Endothelial cell of umbilical vein (primary cell): ENCODE results near the gene SPIRE1. TPM values are rescaled to one million over a fixed set of nuclear protein-coding genes. Genes with fewer than 3 reads are reported as not detected.
A peak's percentile ranks its signal among the peaks of the same experiment; 100 is the strongest.

Source experiments
- BruUV-seq: library from RNA; stranded (reverse); fragments of 400-500 nt; replicated peaks from 2 replicates; lab custom pipeline; 2021; lab: Mats Ljungman, UMichigan
- CTCF ChIA-PET: fragments of 300-600, 350-600 bp; sonication (Branson Sonifier 250); formaldehyde crosslinking; loops from one replicate; lab custom pipeline; 2021; ENCODE audit warnings: antibody characterized with exemption, inconsistent platforms; lab: Charles Lee
- POLR2A ChIA-PET: fragments of 300-600, 350-600 bp; sonication (Branson Sonifier 250); formaldehyde crosslinking; loops from one replicate; lab custom pipeline; 2021; ENCODE audit warnings: antibody characterized with exemption, inconsistent platforms; lab: Charles Lee
- DNase-seq: peaks from one replicate; pipeline ENCODE4 v3.0.0-alpha.2; 2011; ENCODE audit warnings: low read depth, low spot score
- FAIRE-seq: peaks from 2 replicates; lab custom pipeline; 2011; peaks lifted over from hg19 to GRCh38; lab: Jason Lieb, UNC
- H2AFZ ChIP-seq: 2 replicates; pipeline ENCODE4 v1.6.0; 2012; ENCODE audit warnings: low read depth, low read length, control low read depth, inconsistent platforms
- H3K27ac ChIP-seq: 2 replicates; pipeline ENCODE4 v1.5.1; 2011; ENCODE audit warnings: low read depth, mild to moderate bottlenecking, control low read depth, low read length, moderate library complexity; ENCODE audit not compliant: insufficient read depth
- H3K27me3 ChIP-seq, 2 experiments: 2 replicates each; pipeline versions ENCODE4 v1.6.0 to v1.6.1; 2011; ENCODE audit warnings: low read length in 2 of 2, mixed read lengths in 1 of 2; ENCODE audit not compliant: control insufficient read depth in 2 of 2, insufficient read depth in 2 of 2
- H3K36me3 ChIP-seq, 2 experiments: 2 replicates in 1 of 2; 3 replicates in 1 of 2; pipeline ENCODE4 v1.5.1; 2011; ENCODE audit warnings: low read length in 2 of 2, mild to moderate bottlenecking in 1 of 2, moderate library complexity in 1 of 2; ENCODE audit not compliant: control insufficient read depth in 2 of 2, insufficient read depth in 2 of 2; ENCODE audit errors: extremely low read depth in 1 of 2
- H3K4me1 ChIP-seq: 3 replicates; pipeline ENCODE4 v1.5.1; 2011; ENCODE audit warnings: mild to moderate bottlenecking, low read length; ENCODE audit not compliant: control insufficient read depth, insufficient read depth; ENCODE audit errors: extremely low read depth
- H3K4me2 ChIP-seq: 2 replicates; pipeline ENCODE4 v1.6.1; 2011; ENCODE audit warnings: low read length, control low read depth, mixed read lengths; ENCODE audit not compliant: insufficient read depth
- H3K4me3 ChIP-seq, 3 experiments: fragments of 200-600 bp in 1 of 3; sonication (generic), shearing (Covaris generic) in 1 of 3; replicated peaks in 1 of 3; 2 replicates each; pipeline ENCODE4 v1.5.1; 2011 to 2016; ENCODE audit warnings: control low read depth in 3 of 3, low read length in 3 of 3, mild to moderate bottlenecking in 2 of 3, inconsistent platforms in 1 of 3, low read depth in 1 of 3, moderate library complexity in 1 of 3; ENCODE audit not compliant: insufficient read depth in 1 of 3
- H3K79me2 ChIP-seq: 2 replicates; pipeline ENCODE4 v1.6.0; 2012; ENCODE audit warnings: low read length, inconsistent platforms; ENCODE audit not compliant: control insufficient read depth, insufficient read depth
- H3K9ac ChIP-seq: replicated peaks from 2 replicates; pipeline ENCODE3; 2011; ENCODE audit warnings: low read length, control low read depth; ENCODE audit not compliant: insufficient read depth; ENCODE audit errors: extremely low read depth
- H3K9me1 ChIP-seq: replicated peaks from 3 replicates; pipeline ENCODE4 v1.6.0; 2011; ENCODE audit warnings: mild to moderate bottlenecking, low read length; ENCODE audit not compliant: control insufficient read depth, insufficient read depth; ENCODE audit errors: extremely low read depth
- H3K9me3 ChIP-seq: replicated peaks from 2 replicates; pipeline ENCODE4 v1.5.1; 2012; ENCODE audit warnings: low read length, inconsistent platforms; ENCODE audit not compliant: control insufficient read depth, insufficient read depth
- H4K20me1 ChIP-seq: replicated peaks from 2 replicates; pipeline ENCODE3; 2011; ENCODE audit warnings: mild to moderate bottlenecking, low read length; ENCODE audit not compliant: control insufficient read depth, insufficient read depth; ENCODE audit errors: extremely low read depth
- EZH2 ChIP-seq: IDR thresholded peaks from 2 replicates; pipeline ENCODE4 v1.6.1; 2012; ENCODE audit warnings: borderline replicate concordance, low read depth, mild to moderate bottlenecking, moderate library complexity, low read length, inconsistent platforms; ENCODE audit not compliant: severe bottlenecking
- FOS ChIP-seq: IDR thresholded peaks from 2 replicates; pipeline ENCODE4 v1.6.1; 2011; ENCODE audit warnings: mild to moderate bottlenecking, low read length, moderate library complexity, borderline replicate concordance; ENCODE audit not compliant: insufficient read depth
- GATA2 ChIP-seq: IDR thresholded peaks from 2 replicates; pipeline ENCODE4 v1.7.0; 2011; ENCODE audit warnings: low read depth, mild to moderate bottlenecking, moderate library complexity, mixed read lengths, low read length; ENCODE audit not compliant: insufficient read length, insufficient read depth
- JUN ChIP-seq: IDR thresholded peaks from 2 replicates; pipeline ENCODE4 v1.6.1; 2011; ENCODE audit warnings: borderline replicate concordance, low read depth; ENCODE audit not compliant: insufficient read length, insufficient read depth
- MYC ChIP-seq: IDR thresholded peaks from one replicate; pipeline ENCODE4 v1.6.1; 2011; ENCODE audit warnings: mild to moderate bottlenecking, low read depth, low read length
- POLR2A ChIP-seq: IDR thresholded peaks from 2 replicates; pipeline ENCODE4 v1.6.1; 2012; ENCODE audit warnings: low read depth, mild to moderate bottlenecking, control low read depth, low read length
- POLR2AphosphoS5 ChIP-seq: IDR thresholded peaks from 2 replicates; pipeline ENCODE4 v1.6.1; 2012; ENCODE audit warnings: low read depth, mild to moderate bottlenecking, control low read depth, low read length, moderate library complexity; ENCODE audit not compliant: insufficient read depth
- dilution Hi-C: fragments of 300-500 bp; cut with MboI; formaldehyde crosslinking; loops from one replicate; pipeline ENCODE4 v1.15.0; 2019; ENCODE audit warnings: low sequenced_read_pairs; ENCODE audit not compliant: extremely low pct_ligation_motif_present
- intact Hi-C: fragments of 100-400 bp; cut with micrococcal nuclease; formaldehyde crosslinking; loops from one replicate; pipeline ENCODE4 v1.10.0; 2022
- polyA plus RNA-seq, 4 experiments: library from polyadenylated mRNA; depleted of rRNA in 3 of 4; stranded (reverse) in 3 of 4; unstranded in 1 of 4; fragments of >200 nt; gene quantifications; 2 replicates each; pipeline versions ENCODE4 v1.2.1 to v1.2.3, GENCODE V29; 2011 to 2012; ENCODE audit warnings: missing spikeins in 1 of 4
- total RNA-seq: library from RNA; stranded (reverse); gene quantifications from 2 replicates; pipeline ENCODE4 v1.2.3, GENCODE V29; 2021
- TF ChIP-seq, protein P1 (sequence below): IDR thresholded peaks from 2 replicates; pipeline ENCODE4 v1.6.1; 2011; ENCODE audit not compliant: insufficient read depth, insufficient read length
- TF ChIP-seq, protein P2 (sequence below), 2 donors: IDR thresholded peaks; 1 replicate in 1 of 2; 2 replicates in 1 of 2; pipeline ENCODE4 v1.5.1; 2011; ENCODE audit warnings: low read length in 2 of 2, mild to moderate bottlenecking in 2 of 2, moderate library complexity in 2 of 2, control low read depth in 1 of 2, inconsistent platforms in 1 of 2, low read depth in 1 of 2; ENCODE audit not compliant: insufficient read depth in 1 of 2; ENCODE audit errors: extremely low read depth in 1 of 2

The SPIRE1 gene
- total and polyA plus RNA-seq, 2 donors (not counting 3 experiments of a cell fraction or from before 2014, with no cell fraction given), result 13.1 to 44.0 TPM

DNA sequence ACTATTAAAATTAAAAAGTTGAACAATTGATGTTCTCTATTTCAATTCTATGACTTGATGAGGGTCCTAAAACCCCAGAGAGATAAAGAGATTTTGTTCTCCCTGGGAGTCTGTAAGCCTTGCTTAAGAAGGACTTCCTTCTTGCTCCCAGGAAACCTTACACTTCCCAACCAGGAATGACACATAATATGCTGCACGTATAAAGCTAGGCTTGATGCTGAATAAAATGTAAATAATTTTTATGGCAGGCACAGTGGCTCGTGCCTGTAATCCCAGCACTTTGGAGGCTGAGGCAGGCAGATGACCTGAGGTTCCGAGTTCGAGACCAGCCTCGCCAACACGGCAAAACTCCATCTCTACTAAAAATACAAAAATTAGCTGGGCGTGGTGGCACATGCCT is 27.8 kb downstream of the SPIRE1 start:
- Histone ChIP-seq H3K27me3 (no peaks in the 10 kb centered on the region), H3K4me3 (no peak overlapping the region), H3K27ac (no peak overlapping the region), H3K9me3 (no peaks in the 10 kb centered on the region), H3K9me1 (no peaks in the 10 kb centered on the region), H3K79me2 (peaks cover 25% of the 10 kb centered on the region), H3K4me2 (no peak overlapping the region), H3K36me3 (peaks cover 0 to 2% of the 10 kb centered on the region in 2 experiments), H3K4me1 (peaks cover 23% of the 10 kb centered on the region), H2AFZ (no peak overlapping the region), H3K9ac (no peak overlapping the region), H4K20me1 (no peaks in the 10 kb centered on the region)
- DNase-seq (no peak), FAIRE-seq (no peak)
- ChIA-PET CTCF (interaction anchor here (0.9 to 3.2 kb wide), 10 partner anchors 9 to 167 kb away, joined by 3 to 20 read pairs (median 4); no protein-coding TSS in a partner anchor), POLR2A (no interaction called here)
- TF ChIP-seq, protein P1, sequence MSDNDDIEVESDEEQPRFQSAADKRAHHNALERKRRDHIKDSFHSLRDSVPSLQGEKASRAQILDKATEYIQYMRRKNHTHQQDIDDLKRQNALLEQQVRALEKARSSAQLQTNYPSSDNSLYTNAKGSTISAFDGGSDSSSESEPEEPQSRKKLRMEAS, result no peak
- TF ChIP-seq POLR2A (no peak), GATA2 (no peak)
- BruUV-seq, result no TSS peak
- dilution Hi-C loops, result no loop called here
- intact Hi-C loops, result no loop called here

DNA sequence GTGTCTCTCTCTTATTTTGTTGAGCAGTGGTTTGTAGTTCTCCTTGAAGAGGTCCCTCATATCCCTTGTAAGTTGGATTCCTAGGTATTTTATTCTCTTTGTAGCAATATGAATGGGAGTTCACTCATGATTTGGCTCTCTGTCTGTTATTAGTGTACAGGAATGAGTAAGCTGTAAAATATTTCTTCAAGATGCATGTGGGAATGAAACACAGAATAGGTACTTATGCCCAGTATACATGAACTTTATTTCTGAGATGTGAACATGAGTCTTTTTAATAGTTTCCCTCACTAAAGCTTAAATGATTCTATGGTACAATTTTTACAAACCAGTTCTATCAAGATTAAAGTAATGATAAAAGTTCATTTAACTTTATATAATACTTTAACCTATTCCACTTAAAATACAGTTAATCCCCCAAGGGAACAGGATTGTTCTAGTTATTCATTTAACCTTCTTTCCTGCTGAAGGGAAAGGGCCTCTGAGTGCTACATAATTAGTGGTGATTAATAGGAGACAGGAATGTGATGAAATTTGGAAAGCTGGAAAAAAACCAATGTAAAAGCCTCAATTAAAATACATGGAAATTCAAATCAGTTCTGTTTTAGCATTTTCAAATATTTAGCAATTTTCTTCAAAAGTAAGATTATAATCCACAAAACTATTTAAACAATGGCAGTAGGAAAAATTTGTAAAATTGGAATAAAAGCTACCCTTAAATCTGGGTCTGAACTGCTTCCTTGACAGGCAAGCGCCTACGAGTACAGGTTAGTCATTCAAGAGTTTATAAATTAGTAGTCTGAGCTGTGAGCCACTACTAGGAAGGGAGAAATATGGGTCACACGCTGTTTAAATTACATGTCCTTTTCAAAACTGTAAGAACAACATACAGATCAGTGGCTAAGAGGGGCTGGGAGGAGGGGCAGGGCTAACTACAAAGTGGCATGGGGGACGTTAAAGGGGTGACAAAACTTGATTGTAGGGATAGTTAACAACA is 28.9 kb downstream of the SPIRE1 start:
- no TSS peak for BruUV-seq
- ChIA-PET CTCF (interaction anchor here (1.1 to 3.2 kb wide), 10 partner anchors 9 to 166 kb away, joined by 3 to 20 read pairs (median 4); no protein-coding TSS in a partner anchor), POLR2A (interaction anchor here (0.6 kb wide), 1 partner anchor 60 kb away, joined by 5 read pairs; no protein-coding TSS in a partner anchor)
- TF ChIP-seq JUN (no peak), POLR2A (no peak), MYC (no peak), FOS (no peak), EZH2 (no peak), POLR2AphosphoS5 (no peak)
- TF ChIP-seq, protein P1, result no peak
- TF ChIP-seq, protein P2, sequence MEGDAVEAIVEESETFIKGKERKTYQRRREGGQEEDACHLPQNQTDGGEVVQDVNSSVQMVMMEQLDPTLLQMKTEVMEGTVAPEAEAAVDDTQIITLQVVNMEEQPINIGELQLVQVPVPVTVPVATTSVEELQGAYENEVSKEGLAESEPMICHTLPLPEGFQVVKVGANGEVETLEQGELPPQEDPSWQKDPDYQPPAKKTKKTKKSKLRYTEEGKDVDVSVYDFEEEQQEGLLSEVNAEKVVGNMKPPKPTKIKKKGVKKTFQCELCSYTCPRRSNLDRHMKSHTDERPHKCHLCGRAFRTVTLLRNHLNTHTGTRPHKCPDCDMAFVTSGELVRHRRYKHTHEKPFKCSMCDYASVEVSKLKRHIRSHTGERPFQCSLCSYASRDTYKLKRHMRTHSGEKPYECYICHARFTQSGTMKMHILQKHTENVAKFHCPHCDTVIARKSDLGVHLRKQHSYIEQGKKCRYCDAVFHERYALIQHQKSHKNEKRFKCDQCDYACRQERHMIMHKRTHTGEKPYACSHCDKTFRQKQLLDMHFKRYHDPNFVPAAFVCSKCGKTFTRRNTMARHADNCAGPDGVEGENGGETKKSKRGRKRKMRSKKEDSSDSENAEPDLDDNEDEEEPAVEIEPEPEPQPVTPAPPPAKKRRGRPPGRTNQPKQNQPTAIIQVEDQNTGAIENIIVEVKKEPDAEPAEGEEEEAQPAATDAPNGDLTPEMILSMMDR (IDR thresholded peaks at IDR 0.05; ENCODE audit: extremely low read depth in 1 of 2, insufficient read depth in 1 of 2, low read depth in 1 of 2, low read length in 2 of 2), result no peak
- H3K9ac ChIP-seq, result no peak overlapping the region
- DNase-seq (peak; percentile 55), FAIRE-seq (peak; percentile 63)
- dilution Hi-C loops (no loop called here), intact Hi-C loops (no loop called here)
- H3K9me1 ChIP-seq, result no peaks in the 10 kb centered on the region
- peaks cover 0 to 2% of the 10 kb centered on the region in 2 experiments for H3K36me3 ChIP-seq
- H3K4me2 ChIP-seq, result peak overlapping the region; percentile 42
- H3K27me3 ChIP-seq, result no peaks in the 10 kb centered on the region
- H3K27ac ChIP-seq, result peak overlapping the region; percentile 50
- H2AFZ ChIP-seq, result no peak overlapping the region
- no peaks in the 10 kb centered on the region for H4K20me1 ChIP-seq
- no peaks in the 10 kb centered on the region for H3K9me3 ChIP-seq
- no peak overlapping the region for H3K4me3 ChIP-seq
- peaks cover 23% of the 10 kb centered on the region for H3K4me1 ChIP-seq
- peaks cover 23% of the 10 kb centered on the region for H3K79me2 ChIP-seq
